Measurements from ENCODE around the gene SLC52A3.

SLC52A3 gene

DNA sequence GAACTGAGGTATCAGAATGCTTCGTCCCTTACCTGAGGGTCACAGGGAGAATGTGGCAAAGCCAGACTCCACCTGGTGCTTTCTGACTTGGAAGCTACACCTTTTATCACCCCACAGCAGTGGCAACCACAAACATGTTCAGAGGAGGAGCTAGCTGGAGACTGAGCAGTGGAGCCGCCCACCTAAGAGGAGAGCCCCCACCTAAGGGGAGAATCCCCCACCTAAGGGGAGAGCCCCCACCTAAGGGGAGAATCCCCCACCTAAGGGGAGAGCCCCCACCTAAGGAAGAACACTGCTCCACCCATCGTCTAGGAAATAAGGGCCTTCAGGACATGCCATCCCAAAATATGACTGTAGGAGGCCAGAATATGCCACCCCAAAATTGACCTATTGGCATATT is 4.0 kb downstream of the SLC52A3 start:
- DNase-seq: no peak

- no peak for DNase-seq
These were observed 6.6 kb downstream of the SLC52A3 start for GRCh38 chr20:761418-762381.

- no peak for DNase-seq
These were observed 7.4 kb downstream of the SLC52A3 start for GRCh38 chr20:760751-761417.

DNA sequence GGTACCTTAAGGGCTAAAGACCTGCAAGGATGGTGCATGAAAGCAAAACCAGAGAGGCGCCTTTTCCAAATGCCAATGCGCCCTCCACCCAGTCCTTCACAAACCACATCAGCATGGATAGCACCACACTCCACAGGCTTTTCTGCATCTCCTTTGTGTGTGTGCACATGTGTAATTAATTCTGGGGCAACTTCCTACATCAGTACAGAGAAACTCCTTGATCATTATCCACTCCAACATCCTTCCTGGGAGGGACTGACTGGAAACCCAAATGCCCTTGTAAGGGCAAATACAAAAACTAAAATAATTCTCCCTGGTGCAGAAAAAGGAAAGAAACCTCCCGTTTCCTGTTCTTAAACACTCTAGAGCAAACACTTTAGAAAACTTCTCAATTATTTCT is 10.8 kb downstream of the SLC52A3 start:
- DNase-seq: no peak

- DNase-seq: no peak
These were observed 12.4 kb downstream of the SLC52A3 start for GRCh38 chr20:755941-756340.

DNA sequence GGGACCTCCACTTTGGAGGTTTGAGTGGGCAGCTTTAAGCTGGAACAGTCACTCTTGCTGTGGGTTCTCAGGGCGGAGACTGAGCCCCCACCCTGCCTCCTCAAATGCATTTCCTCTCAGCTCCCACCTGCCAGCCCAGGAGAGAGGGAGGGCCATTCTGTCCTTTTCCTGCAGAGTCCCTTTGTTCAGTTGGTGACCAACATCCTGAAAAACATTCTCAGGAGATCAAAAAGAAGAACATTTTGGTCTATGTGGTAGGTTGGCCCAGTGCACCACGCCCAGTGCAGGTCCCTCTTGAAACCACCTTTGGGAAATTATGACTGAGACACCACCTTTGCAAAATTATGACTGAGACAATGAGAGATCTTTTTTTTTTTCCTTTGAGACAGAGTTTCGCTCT is 13.4 kb downstream of the SLC52A3 start:
- DNase-seq: no peak

- DNase-seq: no peak
These were observed 14.2 kb downstream of the SLC52A3 start for GRCh38 chr20:753897-754635.

DNA sequence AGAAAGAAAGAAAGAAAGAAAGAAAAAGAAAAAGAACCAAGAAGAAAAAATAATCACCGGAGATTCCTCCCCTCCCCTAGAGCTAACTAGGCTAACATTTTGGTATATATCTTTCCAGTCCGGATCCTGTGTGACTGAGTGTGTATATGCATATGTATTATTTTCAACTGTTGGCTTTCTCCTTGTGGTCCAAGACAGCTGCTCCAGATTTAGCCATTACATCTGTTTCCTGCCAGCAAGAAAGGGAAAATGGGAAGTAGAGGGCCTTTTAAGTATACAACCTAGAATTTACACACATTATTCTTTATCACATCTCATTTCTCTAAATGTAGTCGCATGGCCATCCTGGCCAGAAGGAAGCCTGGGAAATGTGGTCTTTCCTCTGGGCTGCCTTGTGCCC is 15.2 kb downstream of the SLC52A3 start:
- DNase-seq: no peak

DNA sequence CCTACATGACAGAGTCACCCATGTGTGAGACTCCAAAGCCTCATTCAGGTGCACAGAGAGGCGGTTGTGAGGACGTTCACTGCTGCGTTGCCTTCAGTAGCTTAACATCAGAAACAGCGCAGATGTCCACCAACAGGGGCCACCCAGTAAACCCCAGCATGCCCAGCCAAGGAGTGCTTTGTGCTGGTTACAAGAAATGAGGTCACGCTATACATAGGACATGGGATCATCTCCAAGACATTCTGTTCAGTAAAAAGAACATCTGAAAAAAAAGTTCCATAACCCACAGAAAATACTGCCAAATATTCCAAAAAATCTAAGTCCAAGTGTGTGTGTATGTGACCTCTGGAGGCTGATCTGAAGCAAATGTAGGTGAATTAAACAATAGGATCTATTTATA is 16.0 kb downstream of the SLC52A3 start:
- DNase-seq: no peak

DNA sequence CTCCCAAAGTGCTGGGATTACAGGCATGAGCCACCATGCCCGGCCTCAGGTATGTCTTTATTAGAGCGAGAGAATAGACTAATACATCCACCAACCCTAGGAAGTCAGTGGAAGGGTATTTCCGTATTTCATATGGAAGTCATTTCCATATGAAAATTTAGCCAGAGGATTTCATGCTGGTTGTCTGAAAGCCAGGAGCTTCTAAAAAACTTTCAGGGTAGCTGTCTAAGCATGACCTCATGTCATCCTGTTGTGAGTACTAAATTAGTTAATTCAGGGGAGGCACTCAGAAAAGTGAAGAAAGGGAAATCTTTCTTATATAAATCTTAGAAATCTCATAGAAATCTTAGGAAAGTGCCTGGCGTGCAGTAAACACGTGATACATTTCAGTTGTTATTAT is 16.5 kb downstream of the SLC52A3 start:
- no peak for DNase-seq

GRCh38 chr20:750801-751200 is 17.5 kb downstream of the SLC52A3 start:
- DNase-seq: no peak

DNA sequence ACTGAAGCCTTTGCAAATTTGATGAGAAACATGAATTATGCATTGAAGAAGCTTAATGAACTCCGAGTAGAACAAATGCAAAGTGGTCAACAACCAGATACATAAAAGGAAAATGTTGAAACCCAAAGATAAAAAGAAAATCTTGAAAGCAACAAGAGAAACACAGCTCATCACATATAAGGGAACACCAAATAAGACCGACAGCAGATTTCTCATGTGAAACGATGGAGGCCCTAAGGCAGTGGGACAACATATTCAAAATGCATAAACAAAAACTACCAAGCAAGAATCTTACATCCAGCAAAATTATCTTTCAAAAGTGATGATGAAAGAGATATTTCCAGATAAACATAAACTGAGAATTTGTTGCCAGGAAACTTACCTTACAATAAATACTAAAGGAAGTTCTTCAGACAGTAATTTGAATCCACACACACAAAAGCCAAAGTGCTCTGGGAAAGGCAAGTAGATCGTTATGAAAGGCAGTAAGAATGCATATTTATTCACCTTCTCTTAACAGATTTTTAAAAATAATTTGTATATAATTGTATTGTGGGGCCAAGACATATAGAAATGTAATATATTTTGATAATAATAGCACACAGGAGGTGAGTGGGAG is 22.5 kb downstream of the SLC52A3 start:
- no peak for DNase-seq

GRCh38 chr20:742156-742555 is 26.1 kb downstream of the SLC52A3 start:
- no peak for DNase-seq

DNA sequence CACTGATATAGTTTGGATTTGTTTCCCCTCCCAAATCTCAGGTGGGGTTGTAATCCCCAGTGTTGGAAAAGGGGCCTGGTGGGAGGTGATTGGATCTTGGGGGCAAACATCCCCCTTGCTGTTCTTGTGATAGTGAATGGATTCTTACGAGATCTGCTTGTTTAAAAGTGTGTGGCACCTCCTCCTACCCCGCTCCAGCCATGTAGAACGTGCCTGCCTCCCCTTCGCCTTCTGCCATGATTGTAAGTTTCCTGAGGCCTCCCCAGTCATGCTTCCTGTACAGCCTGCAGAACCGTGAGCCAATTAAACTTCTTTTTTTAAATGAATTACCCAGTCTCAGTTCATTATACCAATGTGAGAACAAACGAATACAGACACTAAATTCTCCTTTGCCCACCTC is 26.7 kb downstream of the SLC52A3 start:
- no peak for DNase-seq

DNA sequence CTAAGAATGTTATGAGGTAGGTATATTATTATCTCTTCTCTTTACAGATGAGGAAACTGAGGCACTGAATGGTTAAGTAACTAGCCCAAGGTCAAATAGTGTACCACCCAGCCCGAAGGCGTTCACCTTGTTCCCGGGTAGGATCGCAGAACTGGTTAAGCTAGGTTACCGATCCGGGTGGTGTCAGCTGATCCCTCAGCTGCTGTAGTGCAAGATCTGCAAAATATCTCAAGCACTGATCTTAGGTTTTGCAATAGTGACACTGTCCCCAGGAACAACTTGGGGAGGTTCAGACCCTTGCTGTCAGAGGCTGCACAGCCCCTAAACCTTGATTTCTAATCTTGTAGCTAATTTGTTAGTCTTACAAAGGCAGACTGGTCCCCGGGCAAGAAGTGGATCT is 28.1 kb downstream of the SLC52A3 start:
- no peak for DNase-seq

GRCh38 chr20:739736-740135 is 28.6 kb downstream of the SLC52A3 start:
- no peak for DNase-seq

- DNase-seq: no peak
These were observed 34.4 kb downstream of the SLC52A3 start for GRCh38 chr20:733861-734260.

- no peak for DNase-seq
These were observed 35.6 kb downstream of the SLC52A3 start for GRCh38 chr20:732727-733126.

DNA sequence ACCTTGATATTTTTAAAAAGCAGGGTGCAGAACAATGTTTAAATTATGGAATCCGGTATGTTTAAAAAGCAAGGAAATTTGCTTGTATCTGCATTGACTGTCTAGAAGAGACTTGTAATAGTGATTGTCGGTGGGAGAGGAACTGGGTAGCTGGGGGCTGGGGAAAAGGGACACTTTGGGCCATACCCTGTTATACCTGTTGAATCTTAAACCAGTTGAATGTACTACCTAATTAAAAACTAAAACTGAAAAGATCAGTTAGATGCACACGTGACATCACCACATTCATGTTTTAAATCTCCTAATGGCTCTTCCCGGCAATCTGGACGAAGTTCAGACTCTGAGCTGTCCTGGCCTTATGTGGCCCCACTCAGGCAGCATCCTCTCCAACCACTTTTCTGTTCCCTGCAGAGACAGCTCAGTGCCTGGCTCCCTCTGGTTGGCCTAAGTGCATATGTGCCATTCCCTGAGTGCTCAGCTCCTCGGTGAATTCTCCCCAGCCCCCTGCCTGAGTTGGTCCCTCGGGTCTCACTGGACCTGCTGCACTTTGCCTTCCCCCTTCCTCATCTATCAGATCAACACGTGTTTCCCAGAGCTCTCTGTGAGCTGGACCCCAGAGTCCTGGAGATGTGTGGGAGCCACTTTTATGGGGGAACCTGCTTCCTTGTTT is 36.3 kb downstream of the SLC52A3 start:
- DNase-seq: no peak

GRCh38 chr20:730005-730404 is 38.3 kb downstream of the SLC52A3 start:
- no peak for DNase-seq

GRCh38 chr20:728256-728944 is 39.9 kb downstream of the SLC52A3 start:
- DNase-seq: no peak

DNA sequence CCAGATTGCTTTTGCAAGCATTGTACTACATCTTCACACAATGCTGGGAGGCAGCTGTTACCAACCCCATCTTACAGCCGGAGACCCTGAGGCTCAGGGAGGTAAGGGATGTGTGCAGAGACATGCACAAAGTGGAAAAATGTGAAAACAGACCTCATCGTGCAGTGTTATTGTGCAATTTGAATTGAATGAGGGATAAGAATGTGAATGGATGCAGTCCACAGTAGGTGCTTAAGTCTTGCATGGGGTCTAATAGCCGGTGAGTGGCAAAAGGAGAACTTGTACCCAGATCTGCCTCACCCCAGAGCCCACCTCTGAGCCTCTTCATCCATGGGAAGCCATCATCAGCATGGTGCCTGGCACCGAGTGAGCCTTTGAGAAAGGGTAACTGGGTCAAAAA is 42.1 kb downstream of the SLC52A3 start:
- no peak for DNase-seq

Measured in DMS153 (cell line).